ENCODE results near the gene OLFML2A.

OLFML2A gene

GRCh38 chr9:124778575-124779367, 1.8 kb downstream of the OLFML2A start:
- peak; percentile 3 for DNase-seq (ENCODE audit: low spot score)
- TF ChIP-seq CTCF (IDR thresholded peaks at IDR 0.05; ENCODE audit: extremely low read depth, missing control alignments) = no peak

- DNase-seq (ENCODE audit: low spot score) = peak; percentile 6
- no peak for TF ChIP-seq CTCF (IDR thresholded peaks at IDR 0.05; ENCODE audit: extremely low read depth, missing control alignments)
Observed at GRCh38 chr9:124779368-124780059, 2.6 kb downstream of the OLFML2A start.

GRCh38 chr9:124780060-124780756, 3.3 kb downstream of the OLFML2A start:
- TF ChIP-seq CTCF (IDR thresholded peaks at IDR 0.05; ENCODE audit: extremely low read depth, missing control alignments) = no peak
- DNase-seq (ENCODE audit: low spot score) = peak; percentile 5

- DNase-seq (ENCODE audit: low spot score) = peak; percentile 5
- no peak for TF ChIP-seq CTCF (IDR thresholded peaks at IDR 0.05; ENCODE audit: extremely low read depth, missing control alignments)
Observed at GRCh38 chr9:124780757-124781151, 3.8 kb downstream of the OLFML2A start.

- DNase-seq (ENCODE audit: low spot score) = peak; percentile 7
- no peak for TF ChIP-seq CTCF (IDR thresholded peaks at IDR 0.05; ENCODE audit: extremely low read depth, missing control alignments)
Observed at GRCh38 chr9:124781967-124782660, 5.2 kb downstream of the OLFML2A start.

GRCh38 chr9:124782661-124783574, 6.0 kb downstream of the OLFML2A start:
- TF ChIP-seq CTCF (IDR thresholded peaks at IDR 0.05; ENCODE audit: extremely low read depth, missing control alignments) = no peak
- peak; percentile 6 for DNase-seq (ENCODE audit: low spot score)

Data from GM20000 (cell line).